Measurements from ENCODE around the gene ADCY2. TPM values are rescaled to one million over a fixed set of nuclear protein-coding genes. Genes with fewer than 3 reads are reported as not detected.

The ADCY2 gene
- total RNA-seq, 1 experiment from 2014 or later, result not detected

DNA sequence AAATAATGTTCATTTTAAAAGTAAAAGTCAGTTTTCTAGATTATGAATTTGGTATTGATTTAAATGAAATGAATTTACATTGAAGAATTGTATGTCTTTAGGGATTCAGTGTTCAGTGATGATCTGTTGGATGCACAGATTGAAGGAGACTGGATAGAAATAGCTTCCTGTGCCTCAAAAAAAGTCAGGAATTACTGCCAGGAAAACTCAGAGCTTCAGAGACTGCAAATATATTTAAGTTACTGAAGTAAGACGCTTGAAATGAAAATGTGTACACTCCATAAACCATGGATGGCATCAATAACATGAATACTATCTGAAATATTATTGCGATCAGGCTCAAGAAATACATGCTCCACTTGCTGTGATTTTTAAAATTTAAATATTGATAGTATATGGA lies 60.3 kb downstream of the ADCY2 start:
- H3K9me3 Mint-ChIP-seq (ENCODE audit: unreplicated experiment), result no peaks in the 10 kb centered on the region

DNA sequence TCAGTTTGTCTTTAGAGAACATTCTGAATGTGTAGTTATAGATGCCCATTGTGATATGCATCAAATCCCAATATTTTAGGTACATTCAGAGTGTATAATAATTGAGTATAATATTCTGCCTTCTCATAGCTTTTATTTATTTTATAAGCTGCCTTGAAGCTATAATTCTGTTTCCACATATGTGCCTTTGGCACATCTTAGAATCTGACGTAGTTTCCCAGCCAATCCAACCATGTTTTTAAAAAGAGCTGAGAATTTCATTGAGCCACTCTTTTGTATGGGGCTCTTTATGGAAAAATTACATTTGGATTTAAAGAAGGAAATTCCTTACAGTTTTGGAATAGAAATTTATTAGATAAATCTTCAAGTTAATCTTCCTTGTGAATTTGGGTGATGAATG lies 65.4 kb downstream of the ADCY2 start:
- intact Hi-C loops (cut with micrococcal nuclease; ENCODE audit: unreplicated experiment), result no loop called here
- Histone ChIP-seq H3K36me3 (ENCODE audit: control insufficient read depth, insufficient read depth, low read length) (no peaks in the 10 kb centered on the region), H3K4me3 (ENCODE audit: low read depth, low read length) (no peak overlapping the region), H3K4me1 (no peaks in the 10 kb centered on the region), H3K9me3 (no peaks in the 10 kb centered on the region), H3K27me3 (replicated peaks; ENCODE audit: control insufficient read depth, insufficient read depth, low read length) (no peaks in the 10 kb centered on the region)
- Mint-ChIP-seq H3K4me3 (ENCODE audit: unreplicated experiment) (no peak overlapping the region), H3K36me3 (ENCODE audit: insufficient read depth, unreplicated experiment) (no peaks in the 10 kb centered on the region), H3K27ac (ENCODE audit: unreplicated experiment) (no peak overlapping the region), H3K27me3 (ENCODE audit: insufficient read depth, unreplicated experiment) (no peaks in the 10 kb centered on the region), H3K4me1 (ENCODE audit: low read depth, unreplicated experiment) (no peaks in the 10 kb centered on the region), H3K9me3 (ENCODE audit: unreplicated experiment) (no peaks in the 10 kb centered on the region)
- ChIA-PET CTCF (no interaction called here), POLR2A (no interaction called here)
- no peak for DNase-seq
- TF ChIP-seq, protein P1, sequence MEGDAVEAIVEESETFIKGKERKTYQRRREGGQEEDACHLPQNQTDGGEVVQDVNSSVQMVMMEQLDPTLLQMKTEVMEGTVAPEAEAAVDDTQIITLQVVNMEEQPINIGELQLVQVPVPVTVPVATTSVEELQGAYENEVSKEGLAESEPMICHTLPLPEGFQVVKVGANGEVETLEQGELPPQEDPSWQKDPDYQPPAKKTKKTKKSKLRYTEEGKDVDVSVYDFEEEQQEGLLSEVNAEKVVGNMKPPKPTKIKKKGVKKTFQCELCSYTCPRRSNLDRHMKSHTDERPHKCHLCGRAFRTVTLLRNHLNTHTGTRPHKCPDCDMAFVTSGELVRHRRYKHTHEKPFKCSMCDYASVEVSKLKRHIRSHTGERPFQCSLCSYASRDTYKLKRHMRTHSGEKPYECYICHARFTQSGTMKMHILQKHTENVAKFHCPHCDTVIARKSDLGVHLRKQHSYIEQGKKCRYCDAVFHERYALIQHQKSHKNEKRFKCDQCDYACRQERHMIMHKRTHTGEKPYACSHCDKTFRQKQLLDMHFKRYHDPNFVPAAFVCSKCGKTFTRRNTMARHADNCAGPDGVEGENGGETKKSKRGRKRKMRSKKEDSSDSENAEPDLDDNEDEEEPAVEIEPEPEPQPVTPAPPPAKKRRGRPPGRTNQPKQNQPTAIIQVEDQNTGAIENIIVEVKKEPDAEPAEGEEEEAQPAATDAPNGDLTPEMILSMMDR (IDR thresholded peaks at IDR 0.05; ENCODE audit: insufficient read depth in 1 of 2, low read depth in 1 of 2, low read length in 1 of 2, severe bottlenecking in 1 of 2, unreplicated experiment in 1 of 2), result no peak
- no TSS peak for BruUV-seq (replicated peaks)

More for the DNA sequence above, 60.3 kb downstream of the ADCY2 start:
- Histone ChIP-seq H3K9me3 (no peaks in the 10 kb centered on the region), H3K27me3 (replicated peaks; ENCODE audit: control insufficient read depth, insufficient read depth, low read length) (no peaks in the 10 kb centered on the region), H3K4me1 (no peaks in the 10 kb centered on the region), H3K36me3 (ENCODE audit: control insufficient read depth, insufficient read depth, low read length) (no peaks in the 10 kb centered on the region), H3K4me3 (ENCODE audit: low read depth, low read length) (no peak overlapping the region)
- DNase-seq, result no peak
- CTCF ChIA-PET, result no interaction called here
- BruUV-seq (replicated peaks), result no TSS peak
- POLR2A ChIA-PET, result no interaction called here
- peaks cover 3% of the 10 kb centered on the region for H3K27me3 Mint-ChIP-seq (ENCODE audit: insufficient read depth, unreplicated experiment)
- TF ChIP-seq, protein P1 (IDR thresholded peaks at IDR 0.05; ENCODE audit: insufficient read depth in 1 of 2, low read depth in 1 of 2, low read length in 1 of 2, severe bottlenecking in 1 of 2, unreplicated experiment in 1 of 2), result no peak
- no peaks in the 10 kb centered on the region for H3K4me1 Mint-ChIP-seq (ENCODE audit: low read depth, unreplicated experiment)
- intact Hi-C loops (cut with micrococcal nuclease; ENCODE audit: unreplicated experiment), result no loop called here
- no peaks in the 10 kb centered on the region for H3K36me3 Mint-ChIP-seq (ENCODE audit: insufficient read depth, unreplicated experiment)
- no peak overlapping the region for H3K4me3 Mint-ChIP-seq (ENCODE audit: unreplicated experiment)
- H3K27ac Mint-ChIP-seq (ENCODE audit: unreplicated experiment), result no peak overlapping the region

DNA sequence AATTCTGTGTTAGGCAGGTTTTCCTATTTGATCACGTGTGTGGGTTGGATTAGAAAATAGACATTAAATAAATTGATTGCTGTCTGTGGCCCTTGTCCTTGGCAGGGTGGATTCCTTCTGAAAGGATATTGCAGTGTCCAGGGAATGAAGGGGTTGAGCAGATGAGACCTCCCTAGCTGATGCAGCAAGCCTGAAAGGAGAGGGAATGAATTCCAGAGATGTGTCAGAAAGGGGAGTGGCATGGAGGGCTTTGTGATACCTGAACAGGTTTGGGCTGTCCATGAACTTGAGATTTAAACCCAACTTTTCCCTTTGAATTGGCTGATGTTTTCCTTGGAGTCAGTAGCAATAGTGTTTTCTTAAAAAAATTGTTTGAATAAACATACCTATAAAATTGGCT lies 66.8 kb downstream of the ADCY2 start:
- Histone ChIP-seq H3K4me3 (ENCODE audit: low read depth, low read length) (no peak overlapping the region), H3K36me3 (ENCODE audit: control insufficient read depth, insufficient read depth, low read length) (no peaks in the 10 kb centered on the region), H3K4me1 (no peaks in the 10 kb centered on the region), H3K27me3 (replicated peaks; ENCODE audit: control insufficient read depth, insufficient read depth, low read length) (no peaks in the 10 kb centered on the region), H3K9me3 (no peaks in the 10 kb centered on the region)
- TF ChIP-seq, protein P1 (IDR thresholded peaks at IDR 0.05; ENCODE audit: insufficient read depth in 1 of 2, low read depth in 1 of 2, low read length in 1 of 2, severe bottlenecking in 1 of 2, unreplicated experiment in 1 of 2), result no peak
- Mint-ChIP-seq H3K9me3 (ENCODE audit: unreplicated experiment) (no peaks in the 10 kb centered on the region), H3K27ac (ENCODE audit: unreplicated experiment) (no peak overlapping the region), H3K36me3 (ENCODE audit: insufficient read depth, unreplicated experiment) (no peaks in the 10 kb centered on the region), H3K4me3 (ENCODE audit: unreplicated experiment) (no peak overlapping the region), H3K27me3 (ENCODE audit: insufficient read depth, unreplicated experiment) (no peaks in the 10 kb centered on the region), H3K4me1 (ENCODE audit: low read depth, unreplicated experiment) (no peaks in the 10 kb centered on the region)
- intact Hi-C loops (cut with micrococcal nuclease; ENCODE audit: unreplicated experiment), result no loop called here
- no TSS peak for BruUV-seq (replicated peaks)
- ChIA-PET CTCF (no interaction called here), POLR2A (no interaction called here)
- no peak for DNase-seq

All from Caco-2 (cell line).